ENCODE data around the gene ZCCHC24.

The ZCCHC24 gene

DNA sequence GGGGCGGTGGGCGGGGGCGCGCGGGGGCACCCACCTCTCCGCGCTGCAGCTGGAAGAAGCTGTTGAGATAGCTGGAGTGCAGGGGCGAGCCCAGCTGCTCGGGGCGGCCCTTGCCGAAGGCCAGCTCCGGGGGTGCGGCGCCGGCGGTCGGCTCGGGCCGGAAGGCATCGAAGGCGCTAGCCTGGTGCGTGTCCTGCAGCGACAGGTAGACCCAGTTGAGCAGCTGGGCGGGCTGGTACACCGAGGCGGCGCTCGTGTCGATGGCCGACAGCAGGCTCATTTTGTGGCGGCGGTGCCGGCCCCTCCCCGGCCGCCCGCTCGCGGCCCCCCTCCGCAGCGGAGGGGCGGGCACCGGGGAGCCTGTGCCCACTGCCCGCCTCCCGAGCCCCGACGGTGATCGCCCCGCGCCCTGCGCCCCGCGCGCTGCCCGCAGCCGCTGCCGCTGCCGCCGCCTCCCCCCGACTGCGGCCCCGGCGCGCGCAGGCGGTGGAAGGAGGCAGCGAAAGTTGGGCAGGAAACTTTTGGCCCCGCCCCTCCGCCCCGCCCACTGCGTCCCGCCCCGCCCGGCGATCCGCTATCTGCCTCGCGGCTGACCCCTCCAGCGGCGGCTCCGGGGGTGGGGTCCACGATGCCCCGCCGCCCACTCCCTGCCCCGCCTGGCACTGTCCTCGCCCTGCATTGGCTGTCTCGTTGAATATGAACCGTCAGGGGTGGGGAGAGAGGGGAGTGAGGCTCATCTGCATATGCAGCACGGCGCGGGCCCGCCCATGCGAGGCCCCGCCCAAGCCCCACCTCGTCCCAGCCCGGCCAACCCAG lies at the start of gene ZCCHC24:
Gene ZCCHC24 (minus strand): TSS at position 464 of the 816 bp plus-strand sequence. CDS start 184 bp downstream, at position 280.
- Histone ChIP-seq H3K4me2 (ENCODE audit: low read length) (peak within 1 kb of the TSS; percentile 74), H3K36me3 (ENCODE audit: insufficient read depth, low read length) (no peaks in the 10 kb centered on the region), H4K20me1 (ENCODE audit: insufficient read depth, low read length) (no peaks in the 10 kb centered on the region), H3K27me3 (ENCODE audit: insufficient read depth, low read length) (peaks cover 6% of the 10 kb centered on the region; the same call in 1 of the 2 replicates), H2AFZ (ENCODE audit: low read length) (no peak within 1 kb of the TSS), H3K9ac (ENCODE audit: low read length) (peak within 1 kb of the TSS; percentile 33; the same call in 1 of the 2 replicates), H3K27ac (ENCODE audit: low read depth, low read length, poor library complexity, severe bottlenecking) (no peak within 1 kb of the TSS), H3K4me1 (ENCODE audit: insufficient read depth, low read length, severe bottlenecking) (peaks cover 15% of the 10 kb centered on the region), H3K4me3 (ENCODE audit: low read depth, low read length, poor library complexity, severe bottlenecking) (peak within 1 kb of the TSS; percentile 58), H3K9me2 (ENCODE audit: low read depth, low read length) (no peaks in the 10 kb centered on the region), H3K79me2 (ENCODE audit: insufficient read depth, low read length) (no peaks in the 10 kb centered on the region), H3K9me3 (ENCODE audit: low read length) (no peaks in the 10 kb centered on the region), H3F3A (ENCODE audit: insufficient read depth, low read length) (no peaks in the 10 kb centered on the region)
- TF ChIP-seq, protein P1, sequence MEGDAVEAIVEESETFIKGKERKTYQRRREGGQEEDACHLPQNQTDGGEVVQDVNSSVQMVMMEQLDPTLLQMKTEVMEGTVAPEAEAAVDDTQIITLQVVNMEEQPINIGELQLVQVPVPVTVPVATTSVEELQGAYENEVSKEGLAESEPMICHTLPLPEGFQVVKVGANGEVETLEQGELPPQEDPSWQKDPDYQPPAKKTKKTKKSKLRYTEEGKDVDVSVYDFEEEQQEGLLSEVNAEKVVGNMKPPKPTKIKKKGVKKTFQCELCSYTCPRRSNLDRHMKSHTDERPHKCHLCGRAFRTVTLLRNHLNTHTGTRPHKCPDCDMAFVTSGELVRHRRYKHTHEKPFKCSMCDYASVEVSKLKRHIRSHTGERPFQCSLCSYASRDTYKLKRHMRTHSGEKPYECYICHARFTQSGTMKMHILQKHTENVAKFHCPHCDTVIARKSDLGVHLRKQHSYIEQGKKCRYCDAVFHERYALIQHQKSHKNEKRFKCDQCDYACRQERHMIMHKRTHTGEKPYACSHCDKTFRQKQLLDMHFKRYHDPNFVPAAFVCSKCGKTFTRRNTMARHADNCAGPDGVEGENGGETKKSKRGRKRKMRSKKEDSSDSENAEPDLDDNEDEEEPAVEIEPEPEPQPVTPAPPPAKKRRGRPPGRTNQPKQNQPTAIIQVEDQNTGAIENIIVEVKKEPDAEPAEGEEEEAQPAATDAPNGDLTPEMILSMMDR (IDR thresholded peaks at IDR 0.05; ENCODE audit: low read length): no peak
- TF ChIP-seq EZH2 (IDR thresholded peaks at IDR 0.05; ENCODE audit: borderline replicate concordance, low read length): no peak

DNA sequence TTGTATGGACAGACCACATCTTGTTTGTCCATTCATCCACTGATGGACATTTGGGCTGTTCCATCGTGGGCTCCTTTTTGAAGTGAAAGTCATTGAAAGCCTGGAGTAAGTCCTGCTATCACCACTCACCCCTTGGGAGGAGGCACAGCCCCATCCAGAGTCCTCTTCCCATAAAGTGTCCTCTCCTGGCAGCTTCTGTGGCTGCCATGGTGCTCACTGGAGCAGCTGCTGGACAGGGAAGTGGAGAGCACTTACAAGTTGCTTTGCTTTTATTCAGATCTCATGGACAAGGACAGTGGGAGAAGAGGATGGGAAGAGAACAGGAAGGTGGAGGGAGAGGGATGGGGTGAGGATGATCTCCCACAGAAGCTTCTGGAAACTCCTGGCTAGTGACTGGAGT lies 48.4 kb upstream of the ZCCHC24 start:
- Histone ChIP-seq H3K9me2 (ENCODE audit: low read depth, low read length) (no peaks in the 10 kb centered on the region), H3K36me3 (ENCODE audit: insufficient read depth, low read length) (no peaks in the 10 kb centered on the region), H3F3A (ENCODE audit: insufficient read depth, low read length) (no peaks in the 10 kb centered on the region), H3K27me3 (ENCODE audit: insufficient read depth, low read length) (no peaks in the 10 kb centered on the region), H3K4me3 (ENCODE audit: low read depth, low read length, poor library complexity, severe bottlenecking) (no peak overlapping the region), H3K9ac (ENCODE audit: low read length) (no peak overlapping the region), H3K4me1 (ENCODE audit: insufficient read depth, low read length, severe bottlenecking) (no peaks in the 10 kb centered on the region), H3K27ac (ENCODE audit: low read depth, low read length, poor library complexity, severe bottlenecking) (no peak overlapping the region), H4K20me1 (ENCODE audit: insufficient read depth, low read length) (no peaks in the 10 kb centered on the region), H3K79me2 (ENCODE audit: insufficient read depth, low read length) (no peaks in the 10 kb centered on the region), H3K9me3 (ENCODE audit: low read length) (no peaks in the 10 kb centered on the region), H2AFZ (ENCODE audit: low read length) (no peak overlapping the region), H3K4me2 (ENCODE audit: low read length) (no peak overlapping the region)
- TF ChIP-seq EZH2 (IDR thresholded peaks at IDR 0.05; ENCODE audit: borderline replicate concordance, low read length): no peak
- TF ChIP-seq, protein P1 (IDR thresholded peaks at IDR 0.05; ENCODE audit: low read length): no peak

DNA sequence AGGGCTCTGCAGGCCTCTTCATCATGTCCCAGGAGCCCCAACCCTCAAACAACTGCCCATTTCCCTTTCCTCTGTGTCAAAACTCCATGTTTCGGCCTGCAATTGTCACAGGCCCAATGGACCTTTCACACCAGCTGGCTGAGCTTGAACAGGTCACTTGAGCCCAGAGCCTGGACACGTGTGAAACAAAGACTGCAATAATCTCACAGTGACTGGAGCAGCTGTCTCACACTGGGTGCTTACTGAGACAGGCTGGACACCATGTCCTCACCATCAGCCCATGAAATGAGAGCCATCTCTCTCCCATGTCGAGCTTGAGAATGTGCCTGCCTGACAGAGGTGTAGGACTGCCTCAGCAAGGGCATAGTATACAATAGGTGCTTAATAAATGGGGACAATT lies 47.4 kb upstream of the ZCCHC24 start:
- H3K27ac ChIP-seq (ENCODE audit: low read depth, low read length, poor library complexity, severe bottlenecking): no peak overlapping the region
- no peak overlapping the region for H2AFZ ChIP-seq (ENCODE audit: low read length)
- H3K36me3 ChIP-seq (ENCODE audit: insufficient read depth, low read length): no peaks in the 10 kb centered on the region
- no peaks in the 10 kb centered on the region for H3K9me2 ChIP-seq (ENCODE audit: low read depth, low read length)
- no peaks in the 10 kb centered on the region for H3K9me3 ChIP-seq (ENCODE audit: low read length)
- H3K4me2 ChIP-seq (ENCODE audit: low read length): no peak overlapping the region
- 0 out of 2 replicates have a peak, but pooled peaks cover 4% of the 10 kb centered on the region for H3K27me3 ChIP-seq (ENCODE audit: insufficient read depth, low read length)
- no peak overlapping the region for H3K9ac ChIP-seq (ENCODE audit: low read length)
- no peaks in the 10 kb centered on the region for H3F3A ChIP-seq (ENCODE audit: insufficient read depth, low read length)
- no peaks in the 10 kb centered on the region for H4K20me1 ChIP-seq (ENCODE audit: insufficient read depth, low read length)
- no peaks in the 10 kb centered on the region for H3K79me2 ChIP-seq (ENCODE audit: insufficient read depth, low read length)
- TF ChIP-seq EZH2 (IDR thresholded peaks at IDR 0.05; ENCODE audit: borderline replicate concordance, low read length): no peak
- TF ChIP-seq, protein P1 (IDR thresholded peaks at IDR 0.05; ENCODE audit: low read length): no peak
- no peak overlapping the region for H3K4me3 ChIP-seq (ENCODE audit: low read depth, low read length, poor library complexity, severe bottlenecking)
- H3K4me1 ChIP-seq (ENCODE audit: insufficient read depth, low read length, severe bottlenecking): no peaks in the 10 kb centered on the region
